Urinary bladder (tissue), 4 donors: ENCODE measurements around the gene ACAD8. TPM values are rescaled to one million over a fixed set of nuclear protein-coding genes. Genes with fewer than 3 reads are reported as not detected.

Experiments
- DNase-seq: peaks from one replicate; pipeline ENCODE4 v3.0.0-alpha.2; 2015; ENCODE audit errors: extremely low spot score
- H3K27ac ChIP-seq: one replicate; pipeline ENCODE4 v1.5.1; 2013; ENCODE audit warnings: low read depth, mild to moderate bottlenecking, moderate library complexity
- H3K36me3 ChIP-seq: one replicate; pipeline ENCODE4 v1.6.1; 2013; ENCODE audit warnings: mild to moderate bottlenecking, moderate library complexity; ENCODE audit not compliant: insufficient read depth
- H3K4me1 ChIP-seq: one replicate; pipeline ENCODE4 v1.6.1; 2013; ENCODE audit warnings: mild to moderate bottlenecking, moderate library complexity; ENCODE audit not compliant: insufficient read depth
- H3K4me3 ChIP-seq: one replicate; pipeline ENCODE4 v1.5.1; 2013; ENCODE audit warnings: low read depth, low read length
- WGBS: extraction: QIAGEN DNeasy Blood & Tissue Kit; methylation state at CpG from one replicate; pipeline ENCODE4 v1.1.7; 2013; 5-methylcytosine and 5-hydroxymethylcytosine counted together
- polyA plus RNA-seq: library from polyadenylated mRNA; stranded (reverse); fragments of 200-250 nt; gene quantifications from one replicate; pipeline ENCODE4 v1.2.3, GENCODE V29; 2013
- total RNA-seq: library from RNA; depleted of rRNA; stranded (reverse); fragments of >200 nt; gene quantifications from one replicate; pipeline ENCODE4 v1.2.3, GENCODE V29; 2014
- donor health status: healthy with polysubstance abuse.
- donor health status: healthy.

The ACAD8 gene
- total and polyA plus RNA-seq, 2 donors = 20.1 to 24.0 TPM

- DNase-seq = no peak
- Histone ChIP-seq H3K36me3 (no peaks in the 10 kb centered on the region), H3K4me1 (no peaks in the 10 kb centered on the region), H3K27ac (no peak overlapping the region), H3K4me3 (no peak overlapping the region)
- 87% methylated on average over 12 of the region's 12 CpGs for WGBS
Measured at GRCh38 chr11:134312223-134312622, 58.9 kb downstream of the ACAD8 start.

- Histone ChIP-seq H3K36me3 (no peaks in the 10 kb centered on the region), H3K4me3 (no peak overlapping the region), H3K27ac (no peak overlapping the region), H3K4me1 (no peaks in the 10 kb centered on the region)
- DNase-seq = no peak
- WGBS = 58% methylated on average over 5 of the region's 5 CpGs
Measured at GRCh38 chr11:134312807-134313206, 59.4 kb downstream of the ACAD8 start.

- WGBS = 85% methylated on average over 10 of the region's 10 CpGs
- Histone ChIP-seq H3K36me3 (no peaks in the 10 kb centered on the region), H3K27ac (no peak overlapping the region), H3K4me1 (no peaks in the 10 kb centered on the region), H3K4me3 (no peak overlapping the region)
- DNase-seq = no peak
Measured at GRCh38 chr11:134313379-134313778, 60.0 kb downstream of the ACAD8 start.

GRCh38 chr11:134313821-134314607 lies 60.6 kb downstream of the ACAD8 start:
- WGBS = 89% methylated on average over 9 of the region's 9 CpGs
- no peaks in the 10 kb centered on the region for H3K36me3 ChIP-seq
- no peak overlapping the region for H3K4me3 ChIP-seq
- H3K27ac ChIP-seq = no peak overlapping the region
- no peaks in the 10 kb centered on the region for H3K4me1 ChIP-seq
- DNase-seq = no peak

Other genes starting within 250 kb of the ACAD8 start
- 90.2 TPM for gene JAM3, start 184.5 kb upstream of the ACAD8 start, total RNA-seq
- 61.1 TPM for gene JAM3, start 184.5 kb upstream of the ACAD8 start, polyA plus RNA-seq
- 29.1 TPM for gene NCAPD3, start 29.6 kb upstream of the ACAD8 start, total RNA-seq
- gene NCAPD3, start 29.6 kb upstream of the ACAD8 start, polyA plus RNA-seq = 9.5 TPM
- gene VPS26B, start 28.9 kb upstream of the ACAD8 start, total RNA-seq = 33.6 TPM
- gene VPS26B, start 28.9 kb upstream of the ACAD8 start, polyA plus RNA-seq = 38.3 TPM
- 47.2 TPM for gene THYN1, start 216 bp upstream of the ACAD8 start, total RNA-seq
- 61.7 TPM for gene THYN1, start 216 bp upstream of the ACAD8 start, polyA plus RNA-seq
- gene GLB1L3, start 22.8 kb downstream of the ACAD8 start, total RNA-seq = 0.11 TPM
- gene GLB1L3, start 22.8 kb downstream of the ACAD8 start, polyA plus RNA-seq = 0.13 TPM
- gene GLB1L2, start 78.4 kb downstream of the ACAD8 start, total RNA-seq = 1.5 TPM
- gene GLB1L2, start 78.4 kb downstream of the ACAD8 start, polyA plus RNA-seq = 8.1 TPM
- 0.32 TPM for gene B3GAT1, start 158.7 kb downstream of the ACAD8 start, total RNA-seq
- gene B3GAT1, start 158.7 kb downstream of the ACAD8 start, polyA plus RNA-seq = 0.34 TPM